Liver (tissue), 9 donors: ENCODE data around the gene TMC1. TPM values are rescaled to one million over a fixed set of nuclear protein-coding genes. Genes with fewer than 3 reads are reported as not detected.
A peak's percentile ranks its signal among the peaks of the same experiment; 100 is the strongest.

Experiments
- DNase-seq: peaks from one replicate; pipeline ENCODE4 v3.0.0-alpha.2; 2017; ENCODE audit warnings: low spot score
- H3K27ac ChIP-seq, 2 donors: one replicate each; pipeline ENCODE4 v1.7.0; 2013; ENCODE audit warnings: inconsistent platforms in 2 of 2, low read length in 2 of 2, control low read depth in 1 of 2, low read depth in 1 of 2, mild to moderate bottlenecking in 1 of 2
- H3K27me3 ChIP-seq, 4 donors: one replicate each; pipeline versions ENCODE4 v1.6.1 to v1.7.0; 2013; ENCODE audit warnings: low read length in 3 of 4, inconsistent platforms in 1 of 4, mild to moderate bottlenecking in 1 of 4, moderate library complexity in 1 of 4; ENCODE audit not compliant: control insufficient read depth in 4 of 4, insufficient read depth in 4 of 4
- H3K36me3 ChIP-seq, 4 donors: one replicate each; pipeline versions ENCODE4 v1.6.1 to v1.7.0; 2013; ENCODE audit warnings: low read length in 3 of 4, mild to moderate bottlenecking in 3 of 4, low read depth in 1 of 4, moderate library complexity in 1 of 4; ENCODE audit not compliant: control insufficient read depth in 4 of 4, insufficient read depth in 3 of 4
- H3K4me1 ChIP-seq, 4 donors: one replicate each; pipeline versions ENCODE4 v1.6.1 to v1.7.0; 2013; ENCODE audit warnings: low read length in 3 of 4, mild to moderate bottlenecking in 3 of 4, moderate library complexity in 1 of 4; ENCODE audit not compliant: control insufficient read depth in 4 of 4, insufficient read depth in 4 of 4
- H3K4me3 ChIP-seq, 3 donors: one replicate each; pipeline versions ENCODE4 v1.6.1 to v1.7.0; 2013; ENCODE audit warnings: low read length in 3 of 3, control low read depth in 1 of 3, low read depth in 1 of 3, mild to moderate bottlenecking in 1 of 3
- H3K9ac ChIP-seq, 2 donors: one replicate each; pipeline ENCODE4 v1.7.0; 2013; ENCODE audit warnings: low read length in 2 of 2, mild to moderate bottlenecking in 2 of 2, moderate library complexity in 2 of 2, control low read depth in 1 of 2, low read depth in 1 of 2
- H3K9me3 ChIP-seq, 4 donors: one replicate each; pipeline versions ENCODE4 v1.6.1 to v1.7.0; 2013; ENCODE audit warnings: low read length in 3 of 4; ENCODE audit not compliant: control insufficient read depth in 4 of 4
- ATF3 ChIP-seq: IDR thresholded peaks from 2 replicates; pipeline ENCODE4 v1.6.1; 2016; ENCODE audit warnings: antibody characterized with exemption
- EGR1 ChIP-seq, 2 donors: IDR thresholded peaks; 2 replicates each; pipeline ENCODE4 v1.6.1; 2016 to 2018; ENCODE audit warnings: antibody characterized with exemption in 2 of 2, low read depth in 2 of 2
- FOXA1 ChIP-seq: IDR thresholded peaks from 2 replicates; pipeline ENCODE4 v1.6.1; 2016; ENCODE audit warnings: antibody characterized with exemption
- FOXA2 ChIP-seq: IDR thresholded peaks from 2 replicates; pipeline ENCODE4 v1.6.1; 2016; ENCODE audit warnings: antibody characterized with exemption
- GABPA ChIP-seq, 2 donors: IDR thresholded peaks in 1 of 2; conservative IDR thresholded peaks in 1 of 2; 2 replicates each; pipeline ENCODE4 v1.6.1; 2016; ENCODE audit warnings: antibody characterized with exemption in 2 of 2, mild to moderate bottlenecking in 1 of 2, moderate library complexity in 1 of 2
- HNF4A ChIP-seq, 2 donors: conservative IDR thresholded peaks; 2 replicates each; pipeline ENCODE4 v1.6.1; 2016; ENCODE audit warnings: antibody characterized with exemption in 2 of 2, mild to moderate bottlenecking in 2 of 2
- HNF4G ChIP-seq: IDR thresholded peaks from 2 replicates; pipeline ENCODE4 v1.6.1; 2016; ENCODE audit warnings: antibody characterized with exemption
- JUND ChIP-seq, 2 donors: IDR thresholded peaks; 2 replicates each; pipeline ENCODE4 v1.6.1; 2016; ENCODE audit warnings: antibody characterized with exemption in 2 of 2
- MAX ChIP-seq: IDR thresholded peaks from 2 replicates; pipeline ENCODE4 v1.6.1; 2016; ENCODE audit warnings: antibody characterized with exemption
- NR2F2 ChIP-seq: IDR thresholded peaks from 2 replicates; pipeline ENCODE4 v1.6.1; 2016; ENCODE audit warnings: antibody characterized with exemption
- RAD21 ChIP-seq, 2 donors: IDR thresholded peaks; 2 replicates each; pipeline ENCODE4 v1.6.1; 2016; ENCODE audit warnings: antibody characterized with exemption in 2 of 2, mild to moderate bottlenecking in 2 of 2
- REST ChIP-seq: IDR thresholded peaks from 2 replicates; pipeline ENCODE4 v1.6.1; 2016; ENCODE audit warnings: antibody characterized with exemption, mild to moderate bottlenecking
- RXRA ChIP-seq, 2 donors: IDR thresholded peaks; 2 replicates each; pipeline ENCODE4 v1.6.1; 2017 to 2018; ENCODE audit warnings: antibody characterized with exemption in 2 of 2, mild to moderate bottlenecking in 1 of 2
- SP1 ChIP-seq: IDR thresholded peaks from 2 replicates; pipeline ENCODE4 v1.6.1; 2018; ENCODE audit warnings: antibody characterized with exemption, mild to moderate bottlenecking
- YY1 ChIP-seq: IDR thresholded peaks from 2 replicates; pipeline ENCODE4 v1.6.1; 2016; ENCODE audit warnings: antibody characterized with exemption, mild to moderate bottlenecking
- ZBTB33 ChIP-seq: IDR thresholded peaks from 2 replicates; pipeline ENCODE4 v1.6.1; 2016; ENCODE audit warnings: antibody characterized with exemption
- WGBS: extraction: QIAGEN DNeasy Blood & Tissue Kit; methylation state at CpG from one replicate; pipeline ENCODE4 v1.1.7; 2013; 5-methylcytosine and 5-hydroxymethylcytosine counted together
- polyA plus RNA-seq, 2 donors: library from polyadenylated mRNA; stranded (reverse) in 1 of 2; unstranded in 1 of 2; fragments of 200-250 nt in 1 of 2; fragments of >200 nt in 1 of 2; fragmentation: Nextera tagmentation in 1 of 2; extraction: Ambion mirVana in 1 of 2; gene quantifications; one replicate each; pipeline versions ENCODE4 v1.2.1 to v1.2.3, GENCODE V29; 2013 to 2015
- total RNA-seq, 2 donors: library from RNA; depleted of rRNA; stranded (reverse); fragments of >200 nt; gene quantifications; one replicate each; pipeline ENCODE4 v1.2.3, GENCODE V29; 2014
- donor health status: healthy.
- donor health status: healthy.
- donor health status: healthy.
- donor health status: healthy.
- donor health status: healthy.

The TMC1 gene
- total and polyA plus RNA-seq, 4 donors, result 0.09 TPM; not detected in 3

- WGBS, result 65% methylated on average over 6 of the region's 6 CpGs
- H3K4me3 ChIP-seq, result no peak overlapping the region
- H3K4me1 ChIP-seq, result peaks cover 0 to 10% (median 5%) of the 10 kb centered on the region in 4 donors
- no peak for DNase-seq
- H3K27me3 ChIP-seq, result no peaks in the 10 kb centered on the region
- peak overlapping the region; percentile 56 to 63 for H3K27ac ChIP-seq
- H3K9ac ChIP-seq, result peak overlapping the region in 1 of 2 donors; percentile 34
- H3K36me3 ChIP-seq, result no peaks in the 10 kb centered on the region
- H3K9me3 ChIP-seq, result no peaks in the 10 kb centered on the region
- TF ChIP-seq JUND (IDR thresholded peaks at IDR 0.05) (peak in 1 of 2 donors; percentile 47), REST (peak; percentile 31), RXRA (IDR thresholded peaks at IDR 0.05) (no peak)
Observed at GRCh38 chr9:72596451-72597180, 75.2 kb downstream of the TMC1 start.

- Histone ChIP-seq H3K4me3 (no peak overlapping the region), H3K4me1 (peaks cover 0 to 10% (median 5%) of the 10 kb centered on the region in 4 donors), H3K9me3 (no peaks in the 10 kb centered on the region), H3K27ac (peak overlapping the region; percentile 56 to 63), H3K27me3 (no peaks in the 10 kb centered on the region), H3K36me3 (no peaks in the 10 kb centered on the region), H3K9ac (peak overlapping the region in 1 of 2 donors; percentile 34)
- peak; percentile 28 for TF ChIP-seq MAX
- peak; percentile 36 for TF ChIP-seq YY1
- no peak for TF ChIP-seq FOXA2
- TF ChIP-seq NR2F2, result no peak
- peak; percentile 81 for TF ChIP-seq HNF4A (conservative IDR thresholded peaks at IDR 0.05)
- TF ChIP-seq EGR1 (IDR thresholded peaks at IDR 0.05; ENCODE audit: low read depth in 2 of 2), result no peak
- TF ChIP-seq HNF4G, result peak; percentile 56
- peak; percentile 48 to 69 for TF ChIP-seq RAD21 (IDR thresholded peaks at IDR 0.05)
- no peak for TF ChIP-seq ZBTB33
- TF ChIP-seq SP1, result peak; percentile 52
- peak; percentile 20 to 72 for TF ChIP-seq RXRA (IDR thresholded peaks at IDR 0.05)
- DNase-seq, result no peak
- WGBS, result 57% methylated on average over 8 of the region's 8 CpGs
Observed at GRCh38 chr9:72597181-72597517, 75.7 kb downstream of the TMC1 start.

- Histone ChIP-seq H3K36me3 (no peaks in the 10 kb centered on the region), H3K27ac (peak overlapping the region in 1 of 2 donors; percentile 56), H3K9ac (no peak overlapping the region), H3K27me3 (no peaks in the 10 kb centered on the region), H3K4me1 (peaks cover 0 to 10% (median 4%) of the 10 kb centered on the region in 4 donors), H3K9me3 (no peaks in the 10 kb centered on the region), H3K4me3 (no peak overlapping the region)
- WGBS, result 90% methylated on average over 3 of the region's 3 CpGs
- no peak for DNase-seq
- no peak for TF ChIP-seq MAX
- TF ChIP-seq GABPA (IDR thresholded peaks at IDR 0.05 in 1 of 2, conservative IDR thresholded peaks at IDR 0.05 in 1 of 2), result no peak
- no peak for TF ChIP-seq ZBTB33
- TF ChIP-seq FOXA2, result no peak
- no peak for TF ChIP-seq HNF4G
- no peak for TF ChIP-seq RXRA (IDR thresholded peaks at IDR 0.05)
- TF ChIP-seq FOXA1, result no peak
- no peak for TF ChIP-seq YY1
- no peak for TF ChIP-seq ATF3
- TF ChIP-seq SP1, result no peak
Observed at GRCh38 chr9:72597601-72598000, 76.2 kb downstream of the TMC1 start.
